ENCODE measurements around the gene ADCY10.

ADCY10 gene

GRCh38 chr1:167861664-167862381, 52.1 kb downstream of the ADCY10 start:
- TF ChIP-seq TOX (CRISPR knock-in tag; IDR thresholded peaks at IDR 0.05; ENCODE audit: borderline replicate concordance) = no peak
- TF ChIP-seq OSR1 (CRISPR knock-in tag; IDR thresholded peaks at IDR 0.05) = no peak
- no peak for TF ChIP-seq ZC3H10 (CRISPR knock-in tag; IDR thresholded peaks at IDR 0.05)
- TF ChIP-seq BACH2 (CRISPR knock-in tag; IDR thresholded peaks at IDR 0.05; ENCODE audit: borderline replicate concordance) = no peak
- TF ChIP-seq RARB (CRISPR knock-in tag; IDR thresholded peaks at IDR 0.05) = no peak
- ATAC-seq = no peak

- ATAC-seq = no peak
- TF ChIP-seq GLIS3 (CRISPR knock-in tag; IDR thresholded peaks at IDR 0.05) (no peak), SNAI2 (CRISPR knock-in tag; IDR thresholded peaks at IDR 0.05) (no peak), ESRRG (CRISPR knock-in tag; IDR thresholded peaks at IDR 0.05) (no peak), PPARA (CRISPR knock-in tag; IDR thresholded peaks at IDR 0.05; ENCODE audit: borderline replicate concordance) (no peak), BACH2 (CRISPR knock-in tag; IDR thresholded peaks at IDR 0.05; ENCODE audit: borderline replicate concordance) (no peak)
Measured at GRCh38 chr1:167860231-167860923, 53.6 kb downstream of the ADCY10 start.

- no peak for ATAC-seq
Measured at GRCh38 chr1:167856711-167857418, 57.1 kb downstream of the ADCY10 start.

More at GRCh38 chr1:167856711-167857418, 57.1 kb downstream of the ADCY10 start:
- no peak for TF ChIP-seq ISL1 (CRISPR knock-in tag; IDR thresholded peaks at IDR 0.05)
- no peak for TF ChIP-seq ESRRG (CRISPR knock-in tag; IDR thresholded peaks at IDR 0.05)
- TF ChIP-seq ZNF8 (CRISPR knock-in tag; IDR thresholded peaks at IDR 0.05) = no peak
- TF ChIP-seq ARNTL (CRISPR knock-in tag; IDR thresholded peaks at IDR 0.05; ENCODE audit: borderline replicate concordance, low read depth) = no peak
- no peak for TF ChIP-seq CSRNP3 (CRISPR knock-in tag; IDR thresholded peaks at IDR 0.05)
- no peak for TF ChIP-seq CREB5 (CRISPR knock-in tag; IDR thresholded peaks at IDR 0.05; ENCODE audit: low read depth)
- TF ChIP-seq TSHZ2 (CRISPR knock-in tag; IDR thresholded peaks at IDR 0.05) = no peak
- TF ChIP-seq CSDC2 (CRISPR knock-in tag; IDR thresholded peaks at IDR 0.05) = no peak
- no peak for TF ChIP-seq PPARA (CRISPR knock-in tag; IDR thresholded peaks at IDR 0.05; ENCODE audit: borderline replicate concordance)
- no peak for TF ChIP-seq TCF4 (CRISPR knock-in tag; IDR thresholded peaks at IDR 0.05; ENCODE audit: borderline replicate concordance)
- TF ChIP-seq RARB (CRISPR knock-in tag; IDR thresholded peaks at IDR 0.05) = no peak
- TF ChIP-seq ZNF70 (CRISPR knock-in tag; IDR thresholded peaks at IDR 0.05) = no peak
- no peak for TF ChIP-seq BACH2 (CRISPR knock-in tag; IDR thresholded peaks at IDR 0.05; ENCODE audit: borderline replicate concordance)
- no peak for TF ChIP-seq ZNF565 (CRISPR knock-in tag; conservative IDR thresholded peaks at IDR 0.05; ENCODE audit: low read depth)
- no peak for TF ChIP-seq ZC3H10 (CRISPR knock-in tag; IDR thresholded peaks at IDR 0.05)
- no peak for TF ChIP-seq ZFP30 (CRISPR knock-in tag; IDR thresholded peaks at IDR 0.05)
- no peak for TF ChIP-seq OSR1 (CRISPR knock-in tag; IDR thresholded peaks at IDR 0.05)
- TF ChIP-seq ZFP3 (CRISPR knock-in tag; IDR thresholded peaks at IDR 0.05) = no peak
- TF ChIP-seq PATZ1 (CRISPR knock-in tag; IDR thresholded peaks at IDR 0.05; ENCODE audit: borderline replicate concordance) = no peak

All from SK-N-SH treated with all-trans-retinoic acid at 6 μM for 48 hours (cell line).